ENCODE measurements around the gene CD247.

The CD247 gene

GRCh38 chr1:167489571-167490340 is 28.6 kb downstream of the CD247 start:
- no peak for DNase-seq (ENCODE audit: low read depth)

GRCh38 chr1:167488786-167489185 is 29.5 kb downstream of the CD247 start:
- no peak for DNase-seq (ENCODE audit: low read depth)

- DNase-seq (ENCODE audit: low read depth) = no peak
Observed at GRCh38 chr1:167487614-167488013, 30.7 kb downstream of the CD247 start.

- DNase-seq (ENCODE audit: low read depth) = no peak
Observed at GRCh38 chr1:167486090-167486824, 32.1 kb downstream of the CD247 start.

GRCh38 chr1:167484726-167485502 is 33.4 kb downstream of the CD247 start:
- DNase-seq (ENCODE audit: low read depth) = no peak

- no peak for DNase-seq (ENCODE audit: low read depth)
Observed at GRCh38 chr1:167483790-167484189, 34.5 kb downstream of the CD247 start.

- DNase-seq (ENCODE audit: low read depth) = no peak
Observed at GRCh38 chr1:167482184-167482583, 36.1 kb downstream of the CD247 start.

- DNase-seq (ENCODE audit: low read depth) = no peak
Observed at GRCh38 chr1:167479331-167479979, 38.9 kb downstream of the CD247 start.

GRCh38 chr1:167477986-167478385 is 40.3 kb downstream of the CD247 start:
- DNase-seq (ENCODE audit: low read depth) = no peak

- DNase-seq (ENCODE audit: low read depth) = no peak
Observed at GRCh38 chr1:167476061-167476460, 42.3 kb downstream of the CD247 start.

GRCh38 chr1:167474191-167474641 is 44.1 kb downstream of the CD247 start:
- no peak for DNase-seq (ENCODE audit: low read depth)

- no peak for DNase-seq (ENCODE audit: low read depth)
Observed at GRCh38 chr1:167473761-167474160, 44.6 kb downstream of the CD247 start.

GRCh38 chr1:167472752-167473521 is 45.4 kb downstream of the CD247 start:
- no peak for DNase-seq (ENCODE audit: low read depth)

GRCh38 chr1:167471568-167471967 is 46.8 kb downstream of the CD247 start:
- DNase-seq (ENCODE audit: low read depth) = no peak

- no peak for DNase-seq (ENCODE audit: low read depth)
Observed at GRCh38 chr1:167469280-167469965, 48.9 kb downstream of the CD247 start.

- no peak for DNase-seq (ENCODE audit: low read depth)
Observed at GRCh38 chr1:167467752-167468151, 50.6 kb downstream of the CD247 start.

GRCh38 chr1:167467126-167467710 is 51.1 kb downstream of the CD247 start:
- no peak for DNase-seq (ENCODE audit: low read depth)

- no peak for DNase-seq (ENCODE audit: low read depth)
Observed at GRCh38 chr1:167465743-167466142, 52.6 kb downstream of the CD247 start.

GRCh38 chr1:167465018-167465417 is 53.3 kb downstream of the CD247 start:
- DNase-seq (ENCODE audit: low read depth) = no peak

- DNase-seq (ENCODE audit: low read depth) = no peak
Observed at GRCh38 chr1:167463875-167464575, 54.3 kb downstream of the CD247 start.

Measured in stimulated activated CD8-positive, alpha-beta memory T cell treated with anti-CD3 and anti-CD28 coated beads, Interleukin-15, amount 100 ng/mL, for 1 hour (primary cell).